ENCODE results near the gene ZNF689.
"Not testable (repeated sequence)": the region's sequence is repeated elsewhere in the genome, so short reads cannot be mapped to it uniquely, and the experiment has no call there.

Gene ZNF689

DNA sequence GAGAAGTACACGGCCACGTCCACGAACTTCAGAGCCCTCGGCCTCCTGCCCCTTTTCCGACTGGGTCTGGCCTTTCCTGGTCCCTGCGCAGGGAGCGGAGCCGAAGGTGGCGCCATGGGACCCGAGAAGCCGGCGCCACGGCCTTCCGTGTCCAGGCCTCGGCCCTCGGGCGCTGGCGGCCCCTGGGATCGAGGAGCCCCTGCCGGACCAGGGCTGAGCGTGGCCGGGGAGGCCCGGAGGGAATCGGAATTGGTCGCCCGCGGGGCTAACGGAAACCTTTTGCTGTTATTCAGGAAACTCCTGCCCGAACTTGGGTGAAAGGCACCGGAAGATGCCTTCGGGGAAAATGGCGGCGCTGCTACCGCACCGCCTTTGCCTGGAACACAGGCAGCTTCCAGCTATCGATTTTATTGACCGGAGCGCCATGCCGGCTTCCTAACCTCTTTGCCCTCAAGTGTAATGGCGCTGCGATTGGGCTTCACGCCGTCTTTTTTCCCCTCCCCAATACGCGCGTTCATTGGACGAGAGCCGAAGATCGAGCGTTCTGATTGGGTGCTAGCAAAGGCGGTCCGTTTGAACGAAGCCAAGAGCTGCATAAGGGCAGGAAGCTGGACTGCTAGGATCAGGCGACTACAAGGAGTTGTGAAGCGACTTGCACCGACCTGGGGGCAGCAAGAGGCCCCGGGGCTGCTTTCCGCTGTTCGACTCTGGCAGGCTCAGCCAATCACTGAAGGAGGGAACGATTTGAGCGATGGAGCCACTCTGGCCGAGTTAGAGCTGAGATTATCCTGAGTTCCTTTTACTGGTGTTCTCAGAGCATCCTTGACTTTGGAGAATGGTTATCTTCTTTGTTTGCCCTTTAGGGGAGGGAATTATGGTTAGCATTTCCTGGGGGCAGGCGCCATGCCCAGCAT lies at the start of gene ZNF689:
ZNF689 (minus strand) TSS at position 464 of the 914 bp plus-strand sequence; CDS start at position 116, 348 bp downstream.
- peak; percentile 91 to 93 for DNase-seq (ENCODE audit: low read depth in 2 of 2)

DNA sequence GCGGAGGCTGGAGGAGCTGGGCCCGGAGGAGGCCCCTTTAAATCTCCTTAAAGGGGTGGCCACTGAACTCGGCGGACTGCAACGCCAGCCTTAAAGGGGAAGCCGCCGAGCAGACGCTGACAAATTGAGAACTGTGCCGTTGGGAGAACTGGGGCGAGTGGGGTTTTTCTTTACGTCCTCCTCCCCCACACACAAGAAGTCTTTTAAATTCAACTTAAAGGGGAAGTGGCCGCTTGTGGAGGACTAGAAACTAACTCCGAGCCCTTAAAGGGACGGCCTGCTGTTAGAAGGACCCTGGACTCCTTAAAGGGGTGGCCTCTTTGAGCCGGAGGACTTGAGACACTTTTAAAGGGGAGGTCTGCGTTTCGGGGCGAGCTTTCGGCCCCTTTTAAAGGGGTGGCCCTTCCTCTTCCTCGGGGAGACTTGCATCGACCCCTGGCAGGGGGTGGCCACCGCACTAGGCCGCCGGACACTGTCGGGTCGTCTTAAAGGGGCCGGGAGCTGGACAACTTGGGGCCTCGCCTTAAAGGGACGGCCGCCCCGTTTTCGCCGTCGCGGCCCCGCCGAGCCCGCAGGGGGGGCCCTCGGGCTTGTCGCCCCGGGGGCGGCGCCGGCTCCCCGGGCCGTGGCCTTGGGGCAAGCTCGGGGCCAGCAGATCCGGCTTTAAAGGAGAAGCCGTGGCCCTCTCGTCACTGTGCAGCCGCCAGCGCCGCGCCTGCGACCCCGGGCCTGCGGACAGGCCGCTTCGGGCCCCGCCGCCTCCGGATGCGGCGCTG lies 48.7 kb upstream of the ZNF689 start:
- no peak for DNase-seq (ENCODE audit: low read depth in 2 of 2)

- peak; percentile 100 for DNase-seq (ENCODE audit: low read depth in 2 of 2)
These were observed 47.9 kb upstream of the ZNF689 start, which contains the start of gene FBRS for GRCh38 chr16:30657866-30658730. FBRS (plus strand) TSS chr16:30658431; CDS start chr16:30659519, 1,088 bp downstream.

- no peak for DNase-seq (ENCODE audit: low read depth in 2 of 2)
These were observed 47.0 kb upstream of the ZNF689 start for GRCh38 chr16:30656974-30657865.

DNA sequence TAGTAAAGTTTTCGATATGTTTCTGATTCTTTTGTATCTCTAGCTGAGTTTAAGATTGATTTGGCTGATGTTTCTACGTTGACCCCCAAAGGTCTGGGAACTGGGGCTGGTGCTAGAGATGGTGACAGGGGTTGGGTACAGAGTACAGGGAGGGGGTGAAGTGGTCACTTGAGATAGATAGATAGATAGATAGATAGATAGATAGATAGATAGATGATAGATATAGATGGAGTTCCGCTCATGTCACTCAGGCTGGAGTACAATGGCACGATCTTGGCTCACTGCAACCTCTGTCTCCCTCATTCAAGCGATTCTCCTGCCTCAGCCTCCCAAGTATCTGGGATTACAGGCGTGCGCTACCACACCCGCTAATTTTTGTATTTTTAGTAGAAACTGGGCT lies 46.2 kb upstream of the ZNF689 start:
- no peak for DNase-seq (ENCODE audit: low read depth in 2 of 2)

GRCh38 chr16:30655815-30656347 lies 45.7 kb upstream of the ZNF689 start:
- DNase-seq (ENCODE audit: low read depth in 2 of 2): no peak

DNA sequence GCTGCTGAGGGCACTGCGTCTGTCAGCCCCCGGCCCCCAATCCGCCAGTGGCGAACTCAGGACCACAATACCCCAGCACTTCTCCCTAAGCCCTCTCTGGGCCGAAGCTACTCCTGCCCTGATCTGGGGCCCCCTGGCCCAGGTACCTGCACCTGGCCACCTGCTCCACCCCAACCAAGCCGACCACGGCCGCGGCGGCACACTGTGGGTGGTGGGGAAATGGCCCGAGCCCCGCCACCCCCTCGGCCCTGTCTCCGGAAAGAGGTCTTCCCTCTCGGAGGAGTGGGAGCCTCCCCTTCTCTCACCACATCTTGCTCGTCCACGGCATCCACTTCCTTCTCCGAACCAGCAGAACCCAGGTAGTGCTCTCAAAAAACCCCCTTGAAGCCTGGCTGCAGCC lies 44.7 kb upstream of the ZNF689 start:
- no peak for DNase-seq (ENCODE audit: low read depth in 2 of 2)

DNA sequence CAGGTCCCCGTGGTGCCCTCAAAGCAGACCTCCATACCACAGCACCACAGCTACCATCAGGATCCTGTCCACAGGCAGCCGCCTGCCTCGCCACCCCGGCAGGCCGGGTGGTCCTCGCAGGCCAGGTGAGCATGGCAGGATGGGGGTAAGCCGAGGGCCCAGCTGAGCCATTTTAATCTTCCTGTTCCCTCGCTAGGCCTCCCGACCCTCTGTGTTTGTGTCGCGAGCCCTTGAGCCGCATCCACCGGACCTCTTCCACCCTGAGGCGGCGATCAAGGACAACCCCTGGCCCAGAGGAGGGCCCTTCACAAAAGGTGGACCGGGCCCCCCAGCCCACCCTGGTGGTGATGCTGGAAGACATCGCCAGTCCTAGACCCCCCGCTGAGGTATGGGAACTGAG lies 42.5 kb upstream of the ZNF689 start:
- DNase-seq (ENCODE audit: low read depth in 2 of 2): no peak

GRCh38 chr16:30652005-30652296 lies 41.8 kb upstream of the ZNF689 start:
- DNase-seq (ENCODE audit: low read depth in 2 of 2): no peak

DNA sequence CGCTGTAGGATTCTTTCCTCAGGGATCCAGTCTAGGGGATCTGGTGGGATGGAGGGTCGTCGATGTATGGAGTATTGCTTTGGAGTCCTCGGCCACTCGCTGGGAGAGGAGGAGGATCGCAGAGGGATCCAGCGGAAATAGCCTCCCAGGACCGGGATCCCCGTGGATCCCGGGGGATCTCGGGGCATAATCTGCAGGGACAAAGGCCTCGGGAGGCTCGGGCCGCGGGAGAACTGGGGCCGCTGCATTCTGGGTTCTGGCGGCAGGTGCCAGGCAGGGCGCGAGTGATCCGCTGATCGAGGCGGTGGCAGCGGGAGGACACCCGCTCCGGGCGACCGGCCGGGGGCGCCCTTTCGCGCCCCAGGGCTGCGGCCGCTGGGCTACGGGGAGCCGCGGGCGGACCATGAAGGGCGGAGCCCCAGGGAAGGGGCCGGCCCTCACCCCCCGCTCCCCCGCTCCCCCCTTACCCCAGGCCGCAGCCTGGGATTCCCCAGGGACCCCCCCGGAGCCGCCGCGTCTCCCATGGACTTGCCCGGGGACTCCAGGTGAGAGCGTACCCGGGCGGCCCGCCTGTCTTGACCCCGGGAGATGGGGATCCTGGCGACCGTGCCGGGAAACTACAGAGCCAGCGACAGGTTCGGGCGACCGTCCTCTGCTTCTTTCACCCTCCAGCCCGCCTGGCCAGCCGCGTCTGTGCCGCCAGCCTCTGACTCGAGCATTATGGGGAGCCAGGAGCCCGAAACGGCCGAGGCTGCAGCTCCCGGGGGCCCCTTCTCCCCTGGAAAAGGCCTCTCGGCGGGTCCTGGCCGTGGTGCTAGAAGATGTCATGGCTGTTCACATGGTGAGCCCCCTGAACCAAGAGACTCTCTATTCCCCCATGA lies 41.2 kb upstream of the ZNF689 start:
- peak; percentile 74 to 76 for DNase-seq (ENCODE audit: low read depth in 2 of 2)

DNA sequence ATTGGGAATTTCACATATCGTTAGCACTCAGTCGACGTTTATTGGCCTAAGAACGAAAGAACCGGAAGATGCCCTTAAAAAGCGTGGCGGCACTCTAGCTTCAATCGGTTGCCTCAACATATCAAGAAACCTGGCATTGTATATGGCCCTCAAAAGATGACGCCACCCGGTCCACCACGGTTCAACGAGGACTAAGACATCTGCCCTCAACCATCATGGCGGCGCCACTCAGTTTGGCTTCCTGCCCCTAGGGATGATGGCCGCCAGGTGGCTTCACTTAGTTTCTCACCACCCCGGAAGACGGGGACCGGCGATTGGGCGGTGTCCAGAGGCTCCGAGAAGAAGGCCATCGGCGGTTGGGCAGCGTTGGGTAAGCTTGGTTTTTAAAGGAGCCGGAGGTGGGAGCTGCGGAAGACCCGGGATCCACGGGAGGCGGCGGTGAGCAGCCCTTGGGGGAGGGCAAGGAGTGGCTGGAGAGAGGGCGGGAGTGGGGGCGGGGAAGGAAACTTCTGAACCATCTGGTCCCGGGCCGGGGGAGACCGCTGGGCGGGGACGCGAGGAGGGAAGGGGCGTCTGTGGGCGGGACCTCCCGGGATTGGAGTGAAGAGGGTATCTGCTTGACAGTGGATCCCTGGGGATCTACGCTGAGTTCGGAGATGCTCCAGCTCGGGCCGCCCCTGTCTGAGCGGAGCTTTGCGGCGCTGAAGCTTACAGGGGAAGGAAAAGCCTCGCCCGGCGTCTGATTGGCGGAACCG lies 40.4 kb upstream of the ZNF689 start, which contains the start of gene PRR14:
PRR14 (plus strand) TSS at position 592 of the 755 bp plus-strand sequence. CDS start 686 bp downstream, outside the sequence.
- peak; percentile 98 to 100 for DNase-seq (ENCODE audit: low read depth in 2 of 2)

DNA sequence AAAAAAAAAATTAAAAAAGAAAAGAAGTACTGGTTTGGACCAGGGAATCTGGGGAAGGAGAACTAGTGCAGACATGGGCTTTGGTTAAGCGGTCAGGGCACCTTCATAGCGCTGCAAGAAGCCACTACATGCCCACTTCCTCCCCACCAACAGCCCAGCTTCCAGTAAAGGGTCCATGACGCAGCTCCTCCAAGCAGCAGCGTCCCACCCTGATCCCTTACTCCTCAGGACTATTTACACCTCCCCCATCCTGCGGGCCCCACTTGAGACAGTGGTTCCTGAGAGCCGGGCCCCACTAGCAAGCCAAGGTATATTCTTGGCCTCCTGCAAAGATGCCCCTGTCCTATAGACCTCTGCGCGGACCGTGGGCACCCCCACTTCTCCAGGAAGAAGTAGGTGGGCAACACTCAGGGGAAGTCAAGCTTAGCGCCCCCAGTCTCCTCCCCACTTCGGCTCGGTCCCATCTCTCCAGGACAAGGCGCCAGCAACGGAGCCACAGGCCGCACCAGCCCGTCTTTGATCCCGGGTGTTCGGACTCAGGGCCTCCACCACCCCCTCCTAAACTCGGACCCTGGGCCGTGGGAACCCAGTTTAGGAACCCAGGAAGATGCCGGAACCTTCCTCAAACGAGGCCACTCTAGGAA lies 39.7 kb upstream of the ZNF689 start:
- no peak for DNase-seq (ENCODE audit: low read depth in 2 of 2)

DNA sequence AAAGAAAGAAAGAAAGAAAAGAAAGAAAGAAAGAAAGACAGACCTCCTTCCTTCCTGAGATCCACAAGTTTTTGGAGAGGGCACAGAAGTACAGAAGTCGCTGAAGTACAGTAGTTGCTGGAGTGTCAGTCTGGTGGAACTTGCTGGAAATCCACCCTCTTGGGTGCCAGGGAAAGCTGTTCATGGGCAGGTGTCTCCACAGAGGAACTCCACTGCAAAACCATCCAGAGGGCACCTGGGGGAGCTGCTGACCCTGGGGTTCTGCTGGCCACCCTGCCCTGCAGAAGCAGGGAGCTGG lies 37.0 kb upstream of the ZNF689 start:
- DNase-seq (ENCODE audit: low read depth in 2 of 2): no peak

GRCh38 chr16:30645727-30646126 lies 35.5 kb upstream of the ZNF689 start:
- no peak for DNase-seq (ENCODE audit: low read depth in 2 of 2)

DNA sequence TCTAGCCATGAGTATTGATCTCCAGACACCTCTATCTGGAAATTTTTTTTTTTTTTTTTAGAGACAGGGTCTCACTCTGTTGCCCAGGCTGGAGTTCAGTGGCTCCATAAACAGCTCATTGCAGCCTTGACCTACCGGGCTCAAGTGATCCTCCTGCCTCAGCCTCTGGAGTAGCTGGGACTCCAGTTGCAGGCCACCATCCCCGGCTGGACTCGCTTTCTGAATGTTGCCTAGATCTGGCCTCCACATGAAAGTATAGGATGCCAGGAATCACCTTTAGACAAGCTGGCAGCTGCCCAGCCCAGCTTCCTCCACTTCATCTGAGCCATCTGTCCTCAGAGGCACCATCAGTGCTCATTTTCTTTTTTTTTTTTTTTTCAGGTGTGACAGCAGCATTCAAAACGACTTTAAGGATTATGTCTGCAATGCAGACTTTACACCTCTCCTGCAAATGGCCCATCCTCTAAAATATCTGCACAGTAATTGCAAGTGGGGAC lies 34.2 kb upstream of the ZNF689 start:
- DNase-seq (ENCODE audit: low read depth in 2 of 2): no peak

DNA sequence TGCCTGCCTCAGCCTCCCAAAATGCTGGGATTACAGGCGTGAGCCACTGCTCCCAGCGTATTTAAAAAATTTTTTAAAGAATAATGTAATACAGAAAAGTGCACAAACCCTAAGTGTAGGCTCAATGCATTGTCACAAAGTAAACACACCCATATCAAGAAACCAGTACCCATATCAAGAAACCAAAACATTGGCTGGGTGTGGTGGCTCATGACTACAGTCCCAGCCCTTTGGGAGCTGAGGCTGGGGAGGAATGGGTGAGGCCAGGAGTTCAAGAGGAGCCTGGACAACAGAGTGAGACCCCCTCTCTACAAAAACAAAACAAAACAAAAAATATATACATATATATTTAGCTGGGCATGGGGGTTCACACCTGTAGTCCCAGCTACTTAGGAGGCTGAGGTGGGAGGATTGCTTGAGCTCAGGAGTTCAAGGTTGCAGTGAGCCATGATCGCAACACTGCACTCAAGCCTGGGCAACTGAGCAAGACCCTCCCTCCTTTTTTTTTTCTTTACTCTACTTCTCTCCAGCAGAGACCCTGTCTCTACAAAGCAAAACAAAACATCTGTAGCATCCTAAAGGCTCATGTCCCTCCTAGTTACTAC lies 31.3 kb upstream of the ZNF689 start:
- no peak for DNase-seq (ENCODE audit: low read depth in 2 of 2)

DNA sequence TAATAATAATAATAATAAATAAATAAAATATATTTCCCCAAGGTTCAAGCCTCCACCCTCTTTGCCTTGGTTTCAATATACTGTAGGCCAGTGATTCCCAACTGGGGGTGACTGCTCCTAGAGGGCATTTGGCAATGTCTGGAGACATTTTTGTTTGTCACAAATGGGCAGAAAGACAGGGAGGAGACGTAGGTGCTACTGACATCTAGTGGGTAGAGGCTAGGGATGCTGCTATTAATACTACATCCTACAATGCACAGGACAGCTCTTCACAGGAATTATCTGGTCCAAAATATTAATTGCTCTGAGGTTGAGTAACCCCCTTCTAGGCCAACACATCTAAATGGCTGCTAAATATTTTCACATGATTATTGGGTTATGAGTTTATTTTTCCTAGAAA lies 27.8 kb upstream of the ZNF689 start:
- no peak for DNase-seq (ENCODE audit: low read depth in 2 of 2)

- DNase-seq (ENCODE audit: low read depth in 2 of 2): not testable (repeated sequence)
These were observed 26.9 kb upstream of the ZNF689 start for GRCh38 chr16:30637139-30637538.

All from stimulated activated CD4-positive, alpha-beta T cell treated with anti-CD3 and anti-CD28 coated beads, Interleukin-15, amount 100 ng/mL, for 48 hours (primary cell).